ENCODE data around the gene SORBS1.

The SORBS1 gene

DNA sequence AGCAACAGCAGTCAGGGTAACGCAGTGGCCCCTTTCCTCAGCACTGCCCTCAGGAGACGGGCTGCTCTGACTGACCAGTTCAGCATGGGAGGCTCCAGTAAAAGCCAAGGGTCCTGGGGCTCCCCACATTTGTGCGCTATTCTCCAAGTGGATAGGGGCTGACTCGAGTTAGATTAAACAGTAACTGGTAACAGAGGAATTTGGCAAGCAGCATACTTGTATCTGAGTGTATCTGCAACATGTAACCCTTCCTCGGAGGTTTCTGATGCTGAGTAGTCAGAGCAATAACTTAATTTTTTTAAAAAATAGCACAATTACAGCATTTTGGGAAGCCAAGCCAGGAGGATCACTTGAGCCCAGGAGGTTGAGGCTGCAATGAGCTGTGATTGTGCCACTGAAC is 22.8 kb downstream of the SORBS1 start:
- no peak for DNase-seq

DNA sequence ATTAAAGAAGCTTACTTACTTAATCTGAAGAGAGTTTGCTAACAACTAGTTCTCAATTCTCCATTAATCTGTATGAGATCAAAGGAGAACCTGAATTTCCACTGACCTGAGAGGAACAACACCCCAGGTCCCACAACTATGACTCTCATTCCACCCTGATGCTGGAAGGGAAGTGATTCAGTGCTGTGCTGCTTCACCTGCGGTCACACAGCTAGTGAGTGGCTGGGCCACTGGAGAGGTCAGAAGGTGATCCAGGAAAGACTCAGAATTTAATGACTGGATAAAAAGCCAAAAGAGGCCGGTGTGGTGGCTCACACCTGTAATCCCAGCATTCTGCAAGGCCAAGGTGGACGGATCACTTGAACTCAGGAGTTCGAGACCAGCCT is 23.6 kb downstream of the SORBS1 start:
- DNase-seq = no peak

DNA sequence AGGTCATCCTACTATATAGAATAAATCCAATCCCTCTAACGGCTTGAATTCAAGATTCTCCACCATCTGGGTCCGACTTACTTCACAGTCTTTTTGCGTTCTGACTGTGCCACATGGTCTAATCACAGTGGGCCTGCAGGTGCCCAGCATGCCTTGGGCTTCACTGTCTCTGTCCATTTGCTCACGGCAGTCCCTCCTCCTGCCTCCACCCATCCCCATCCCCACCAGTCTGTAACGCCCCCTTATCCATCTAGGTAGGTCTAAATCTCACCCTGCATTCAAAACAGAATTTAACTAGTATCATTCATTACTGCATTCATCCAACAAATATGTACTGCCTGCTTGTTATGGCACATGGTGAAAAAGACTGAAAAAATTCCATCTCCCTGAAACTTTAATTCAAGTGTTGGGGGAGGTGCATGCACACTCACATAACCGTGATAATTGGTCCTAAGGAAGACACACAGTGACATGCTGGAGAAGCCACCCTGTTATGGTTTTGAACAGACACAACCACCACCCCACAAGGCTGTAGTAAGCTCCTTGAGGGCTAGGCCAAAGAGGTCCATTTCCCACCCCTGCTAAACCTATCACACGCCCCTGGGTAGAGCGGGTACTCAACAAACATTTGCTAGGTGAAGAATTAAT is 24.2 kb downstream of the SORBS1 start:
- no peak for DNase-seq

DNA sequence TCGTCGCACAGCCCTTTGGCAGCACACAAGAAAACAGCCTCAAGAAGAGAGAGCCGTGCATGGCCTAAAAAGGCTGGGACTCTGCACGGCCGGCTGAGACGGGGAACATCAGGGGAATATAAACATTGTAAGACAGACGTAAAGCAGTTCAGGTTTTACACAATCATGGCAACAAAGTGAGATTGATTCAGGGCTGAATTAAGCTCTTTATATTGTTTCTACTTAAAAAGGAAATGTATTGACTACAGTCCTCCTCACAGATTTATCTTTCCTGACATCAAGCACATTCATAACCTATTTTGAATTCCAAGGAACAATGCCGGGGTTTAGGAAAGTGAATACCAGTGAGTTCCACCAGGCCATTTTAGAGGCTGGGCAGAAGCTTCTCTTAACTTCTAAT is 25.2 kb downstream of the SORBS1 start:
- no peak for DNase-seq

DNA sequence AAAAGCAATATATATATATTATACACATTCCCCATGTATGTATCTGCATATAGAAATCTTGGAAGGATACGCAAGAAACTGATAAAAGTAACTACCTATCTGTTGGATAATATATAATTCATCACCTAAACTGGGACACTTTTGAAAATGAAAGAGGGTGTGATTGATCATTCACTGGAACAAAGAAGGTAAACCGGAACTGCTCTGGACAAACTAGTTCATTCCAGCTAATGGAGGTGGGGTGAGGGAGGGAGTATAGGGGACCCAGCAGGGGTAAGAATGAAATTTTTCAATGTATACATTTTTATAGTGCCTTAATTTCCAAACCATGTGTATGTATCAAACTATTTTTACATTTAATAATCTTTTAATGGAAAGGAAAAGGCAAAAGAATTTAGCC is 25.6 kb downstream of the SORBS1 start:
- no peak for DNase-seq

DNA sequence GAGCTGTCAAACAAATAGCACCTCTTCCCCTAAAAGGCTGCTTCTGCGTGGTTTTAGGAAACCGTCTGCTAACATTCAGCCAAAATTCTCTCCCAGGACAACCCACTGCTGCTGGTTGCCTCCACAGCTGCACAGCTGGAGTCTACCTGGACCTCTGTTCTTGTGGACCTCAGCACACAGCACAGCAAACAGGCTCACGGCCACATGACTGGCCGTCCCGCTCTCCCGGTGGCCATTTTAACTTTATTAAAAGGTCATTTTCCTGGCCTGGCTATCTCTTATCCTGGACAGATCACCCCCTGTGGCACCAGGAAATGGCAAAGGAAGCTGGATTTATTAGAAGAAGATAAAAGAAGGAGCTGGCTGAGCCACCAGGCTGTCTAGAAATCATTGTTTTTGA is 27.6 kb downstream of the SORBS1 start:
- no peak for DNase-seq

DNA sequence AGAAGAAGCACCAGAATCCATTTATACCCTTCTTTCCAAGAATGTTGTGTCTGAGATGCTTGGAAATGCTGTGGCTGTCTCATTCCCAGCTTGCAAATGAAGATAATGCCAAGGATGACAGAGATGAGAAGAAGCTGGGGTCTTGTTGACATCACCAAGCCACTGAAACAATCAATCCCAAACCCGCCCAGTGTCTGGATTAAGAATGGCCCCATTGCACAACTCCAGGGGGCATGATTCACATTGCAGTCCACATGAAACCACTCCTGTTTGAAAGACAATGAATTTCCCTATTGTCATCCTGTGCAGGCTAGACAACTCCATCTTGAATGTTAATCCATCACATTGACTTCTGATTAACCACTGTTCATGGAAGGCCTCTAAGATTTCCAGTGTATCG is 28.6 kb downstream of the SORBS1 start:
- DNase-seq = no peak

DNA sequence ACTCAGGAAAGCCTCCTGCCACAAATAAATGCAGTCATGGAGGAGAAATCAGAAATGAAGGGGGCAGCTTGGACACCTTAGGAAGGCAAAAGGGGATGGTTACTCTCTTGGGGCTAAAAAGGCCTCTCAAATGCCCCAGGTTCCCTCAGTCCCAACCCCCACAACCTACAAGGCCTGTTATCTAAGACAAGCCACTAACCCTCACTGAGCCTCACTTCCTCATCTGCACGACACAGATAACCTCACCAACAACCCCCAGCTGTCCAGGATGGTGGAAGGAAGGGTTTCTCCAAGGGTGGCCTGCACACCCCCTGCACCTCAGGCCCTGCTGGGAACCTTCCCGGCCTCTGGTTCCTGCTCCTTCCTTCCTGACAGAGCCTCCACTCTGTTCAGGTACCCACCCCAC is 29.2 kb downstream of the SORBS1 start:
- DNase-seq = no peak

DNA sequence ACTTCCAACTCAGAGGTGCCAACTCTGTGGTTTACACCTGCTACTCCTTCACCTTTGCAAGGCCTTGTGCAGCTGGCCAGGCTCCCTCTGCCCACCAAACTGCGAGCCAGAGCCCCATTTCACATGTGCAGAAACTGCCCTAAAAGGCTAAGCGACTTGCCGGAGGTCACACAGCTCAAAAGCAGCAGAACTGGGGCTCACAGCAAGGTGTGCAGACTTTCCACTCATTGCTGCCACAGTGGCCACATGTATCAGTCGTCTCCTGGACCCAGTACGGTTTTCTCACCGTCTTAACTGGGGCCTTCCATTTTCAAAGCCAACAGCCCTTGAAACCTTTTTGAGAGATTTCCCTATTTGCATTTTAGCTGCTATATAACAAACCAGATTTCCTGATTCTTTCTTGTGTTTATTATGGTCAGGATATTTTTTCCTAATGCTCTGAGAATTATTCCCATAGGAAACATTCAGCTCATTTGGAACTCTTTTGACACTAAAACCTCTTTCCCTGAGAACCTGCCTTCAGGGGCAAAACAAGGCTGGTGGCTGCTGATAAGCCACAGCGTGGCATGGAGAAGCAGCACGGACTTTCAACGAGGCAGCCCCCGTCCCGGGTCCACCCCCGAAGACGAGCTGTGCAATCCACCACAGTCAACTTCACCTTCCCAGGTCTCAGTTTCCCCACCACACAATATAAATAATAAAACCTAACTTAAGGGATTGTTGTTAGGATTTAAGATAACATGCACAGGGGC is 29.9 kb downstream of the SORBS1 start:
- no peak for DNase-seq

DNA sequence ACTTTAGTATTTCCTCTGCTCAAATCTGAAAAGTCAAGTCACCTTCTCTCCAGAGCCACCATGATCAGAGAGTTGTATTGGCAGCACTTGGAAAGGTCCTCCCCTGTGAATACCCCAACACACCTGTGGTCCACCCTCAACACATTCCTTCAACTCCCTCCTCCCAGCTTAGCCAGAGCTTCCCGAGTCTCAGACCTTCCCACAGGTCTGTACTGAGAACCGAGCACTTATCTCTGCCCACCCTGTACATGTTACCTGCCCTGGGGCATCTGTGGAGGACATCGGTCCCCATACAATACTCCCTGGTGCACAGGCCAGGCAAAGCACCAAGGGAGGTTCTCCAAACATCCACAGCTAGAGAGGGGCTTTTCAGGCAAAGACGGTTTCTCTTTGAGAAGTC is 30.6 kb downstream of the SORBS1 start:
- no peak for DNase-seq

DNA sequence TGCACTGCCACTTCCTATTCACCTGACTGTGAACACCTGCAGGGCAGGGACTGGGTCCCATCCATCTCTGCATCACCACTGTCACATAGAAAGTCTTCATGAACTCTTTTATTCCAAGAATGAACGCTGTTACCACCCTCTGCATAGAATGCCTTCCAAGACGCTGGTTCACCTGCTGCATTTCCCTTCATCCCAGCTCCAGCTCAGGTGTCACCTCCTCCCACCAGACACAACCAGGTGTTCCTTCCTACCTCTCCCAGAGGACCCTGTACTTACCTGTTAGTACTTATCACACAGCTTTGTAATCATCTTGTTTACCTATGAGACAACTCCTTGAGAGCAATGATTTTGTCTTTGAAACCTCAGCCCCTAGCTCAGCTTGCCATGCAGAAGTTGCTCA is 31.1 kb downstream of the SORBS1 start:
- no peak for DNase-seq

DNA sequence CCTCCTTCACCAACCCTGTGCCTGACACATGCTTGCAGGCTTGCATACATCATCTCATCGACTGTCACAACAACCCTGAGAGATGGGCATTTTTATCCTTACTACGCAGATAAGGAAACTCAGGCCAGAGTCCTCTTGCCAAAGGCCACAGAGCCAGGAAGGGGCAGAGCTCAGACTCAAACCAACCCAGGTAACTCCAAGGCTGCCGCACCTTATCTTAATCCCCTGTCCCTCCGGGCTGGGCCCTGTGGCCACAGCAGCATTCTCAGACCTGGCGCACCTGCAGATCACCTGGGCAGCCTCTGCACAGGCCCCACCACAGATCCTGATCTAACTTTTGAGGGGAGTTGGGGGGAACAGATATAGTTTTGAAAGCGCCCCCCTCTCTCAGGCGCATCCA is 35.1 kb downstream of the SORBS1 start:
- no peak for DNase-seq

DNA sequence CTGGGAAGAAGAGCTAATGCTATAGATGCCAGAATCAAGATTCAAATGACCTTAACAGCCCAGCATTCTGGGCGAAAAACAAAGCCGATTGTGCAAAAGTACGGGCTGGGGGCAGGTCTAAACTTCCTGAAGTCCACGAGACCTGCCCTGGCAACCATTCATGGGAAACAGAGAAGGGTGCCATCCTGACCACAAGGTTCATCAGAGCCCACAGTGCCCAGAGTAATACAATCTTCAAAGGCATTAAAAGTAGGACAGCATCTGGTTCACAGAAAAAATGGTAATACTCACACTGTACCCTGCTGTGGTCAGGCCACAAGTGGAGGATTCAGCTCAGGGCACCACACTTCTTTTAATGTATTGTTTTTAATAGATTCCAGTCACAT is 36.1 kb downstream of the SORBS1 start:
- DNase-seq = no peak

DNA sequence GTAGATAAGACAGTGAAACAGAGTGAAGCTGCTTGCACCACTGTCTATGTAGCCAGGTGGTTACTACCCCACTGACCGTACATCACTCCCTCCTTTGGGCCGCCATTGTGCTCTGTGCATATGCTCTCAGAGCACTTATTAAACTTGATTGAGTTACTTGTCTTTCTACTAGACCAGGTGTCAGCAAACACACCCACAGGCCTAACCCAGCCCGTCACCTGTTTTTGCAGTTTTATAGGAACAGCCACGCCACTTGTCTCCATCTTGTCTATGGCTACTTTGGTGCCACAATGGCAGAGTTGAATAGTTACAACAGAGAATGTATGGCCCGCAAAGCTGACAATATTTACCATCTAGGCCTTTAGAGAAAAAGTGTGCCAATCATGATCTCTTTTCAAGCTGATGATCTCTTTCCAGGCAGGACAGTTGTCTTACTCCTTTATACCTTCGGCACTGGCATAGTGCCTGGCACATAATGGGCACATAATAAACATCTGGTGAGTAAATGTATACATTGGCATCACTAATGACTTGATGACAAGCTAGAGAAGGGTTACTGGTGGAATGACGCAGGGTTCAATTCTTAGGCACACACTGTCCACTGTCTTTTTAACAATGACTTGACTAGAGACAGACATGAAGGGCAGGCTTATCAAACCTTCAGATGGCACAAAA is 36.7 kb downstream of the SORBS1 start:
- DNase-seq = no peak

DNA sequence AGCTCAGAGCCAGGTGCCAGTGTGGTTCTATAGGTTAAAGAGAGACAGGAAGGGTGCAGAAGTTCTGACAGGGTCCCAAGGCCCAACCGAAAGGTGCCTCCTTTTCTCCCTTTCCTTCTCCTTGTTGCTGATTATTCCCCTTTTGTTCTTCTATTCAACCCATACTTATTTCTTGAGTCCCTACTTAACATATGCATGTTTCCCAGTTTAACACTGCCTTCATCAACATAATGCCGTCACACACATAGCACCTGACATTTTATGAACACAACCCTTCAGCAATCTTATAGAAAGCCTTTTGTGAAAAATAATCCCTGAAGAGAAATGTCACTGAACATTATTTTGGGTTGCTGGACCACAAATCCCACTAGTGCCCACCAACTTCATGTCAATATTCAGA is 39.1 kb downstream of the SORBS1 start:
- DNase-seq = no peak

DNA sequence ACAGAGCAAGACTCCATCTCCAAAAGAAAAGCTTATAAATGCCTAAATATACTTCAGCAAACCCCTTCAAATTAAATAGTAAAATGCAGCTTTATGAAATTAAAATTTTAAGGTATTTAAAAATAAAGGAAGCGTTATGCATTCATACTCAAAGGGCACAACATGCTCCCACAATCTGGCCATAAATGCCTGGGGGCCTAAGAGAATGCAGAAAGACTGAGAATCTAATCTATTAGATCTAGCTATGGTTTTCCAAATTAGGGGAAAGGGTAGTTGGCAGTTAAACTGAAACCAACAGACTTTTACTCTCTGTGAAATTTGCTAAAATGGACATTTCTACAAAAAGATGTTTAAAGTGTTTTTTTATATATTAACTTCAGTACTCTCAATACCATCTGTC is 40.6 kb downstream of the SORBS1 start:
- no peak for DNase-seq

DNA sequence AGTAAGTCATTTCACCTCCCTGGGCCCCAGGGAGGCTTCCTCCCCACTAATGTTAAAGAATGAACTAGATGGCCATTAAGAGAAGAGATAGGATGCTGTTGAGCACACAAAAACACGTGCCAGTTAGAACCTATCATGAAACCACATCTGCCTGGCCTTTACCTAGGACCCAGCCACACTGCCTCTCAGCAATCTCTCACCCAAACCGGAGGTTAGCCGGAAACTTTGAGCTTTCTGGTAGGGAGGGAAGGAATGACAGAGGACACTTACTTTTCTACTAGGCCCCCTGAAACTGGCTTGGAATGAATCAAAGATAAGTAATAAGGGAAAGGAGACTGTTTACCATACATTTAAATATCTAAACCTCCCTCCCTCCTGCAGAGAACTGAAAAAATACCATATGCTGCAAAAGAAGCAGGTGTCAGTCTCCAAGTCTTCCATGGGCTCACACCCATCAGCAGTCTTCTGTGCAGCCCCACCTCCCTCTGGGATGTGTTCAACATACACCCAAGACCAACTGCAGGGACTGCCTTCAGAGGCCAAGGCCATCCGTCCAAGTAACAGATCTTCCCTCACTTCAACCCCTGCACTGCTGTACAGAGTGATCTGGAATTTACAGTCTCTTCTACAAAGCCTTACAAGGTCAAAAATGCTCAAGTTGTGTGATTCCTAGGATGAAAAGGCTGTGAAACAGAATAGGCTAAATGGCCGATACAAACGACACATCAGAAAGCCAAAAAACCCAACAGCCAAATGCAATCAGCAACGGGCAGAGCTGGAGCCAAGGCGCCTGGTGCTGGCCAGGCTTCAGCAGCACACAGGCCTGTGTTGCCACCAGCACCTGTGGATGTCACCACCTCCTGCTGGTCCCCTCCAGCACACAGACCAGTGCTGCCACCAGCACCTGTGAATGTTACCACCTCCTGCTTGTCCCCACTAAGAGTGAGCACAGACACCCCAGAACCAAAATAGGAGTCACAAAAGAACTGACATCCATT is 42.4 kb downstream of the SORBS1 start:
- DNase-seq = no peak

DNA sequence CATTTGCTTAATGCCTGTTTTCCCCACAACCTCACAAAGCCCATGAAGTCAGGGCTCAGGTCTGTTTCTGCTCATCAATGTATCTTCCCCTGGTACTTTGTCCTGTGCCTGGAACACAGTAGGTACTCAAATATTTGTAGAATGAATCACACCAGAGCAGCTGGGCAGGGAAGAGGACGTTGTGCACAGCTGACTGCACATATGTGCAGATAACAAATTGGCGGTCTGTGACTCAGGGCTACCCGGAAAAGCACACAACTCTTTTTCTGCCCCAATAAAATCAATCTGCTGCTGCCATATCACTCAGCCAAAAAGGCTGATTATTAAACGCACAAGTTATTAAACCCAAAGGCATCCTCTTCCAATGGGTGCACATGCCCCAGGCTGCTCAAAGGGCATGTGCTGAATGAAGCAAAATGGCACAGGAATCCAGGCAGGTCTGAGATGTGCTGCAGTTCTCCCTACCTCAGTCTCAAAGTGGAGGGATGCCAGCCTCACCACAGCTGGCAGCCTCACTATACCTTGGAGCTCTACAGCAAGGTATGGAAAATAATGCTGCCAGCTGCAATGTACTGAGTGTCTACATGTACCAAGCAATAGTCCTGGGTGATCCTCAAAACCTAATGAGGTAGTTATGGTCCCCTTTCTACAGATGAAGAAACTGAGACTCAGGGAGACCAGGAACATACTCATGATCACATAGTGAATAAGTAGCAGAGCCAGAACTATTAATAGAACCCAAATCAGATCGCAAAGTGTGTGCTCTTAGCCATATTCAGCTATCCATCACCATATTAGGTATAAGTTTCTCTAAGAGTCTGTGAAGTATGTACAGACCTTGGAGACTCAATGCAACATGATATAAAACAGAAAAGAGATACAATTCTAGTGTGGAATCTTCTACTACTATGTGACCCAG is 43.4 kb downstream of the SORBS1 start:
- no peak for DNase-seq

DNA sequence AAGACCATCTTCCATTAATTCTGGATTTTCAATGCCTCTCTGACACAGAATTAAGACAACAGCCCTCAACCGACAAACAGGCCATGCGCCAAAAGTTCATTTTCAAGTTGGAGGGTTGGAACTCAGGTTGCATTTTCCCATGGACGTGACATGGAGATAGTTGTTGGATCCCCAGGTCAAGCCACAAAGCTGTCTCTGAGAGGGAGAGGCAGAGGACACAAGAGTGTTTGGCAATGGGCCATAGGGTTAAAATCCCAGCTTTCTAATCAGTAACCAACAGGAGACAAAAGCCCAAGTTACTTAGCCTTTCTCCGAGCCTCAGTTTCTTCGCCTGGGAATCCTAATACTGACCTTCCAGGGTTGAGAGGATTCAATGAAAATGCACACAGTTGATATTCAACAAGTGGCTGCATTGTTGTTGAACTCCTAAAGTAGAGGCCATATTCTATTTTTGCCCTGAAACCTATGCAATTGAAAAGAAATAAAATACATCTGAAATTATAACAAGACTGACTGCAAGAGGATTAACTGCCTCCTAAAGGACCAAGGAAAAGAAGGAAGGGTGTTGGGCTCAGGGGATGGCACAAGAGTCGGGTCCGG is 44.3 kb downstream of the SORBS1 start:
- no peak for DNase-seq

DNA sequence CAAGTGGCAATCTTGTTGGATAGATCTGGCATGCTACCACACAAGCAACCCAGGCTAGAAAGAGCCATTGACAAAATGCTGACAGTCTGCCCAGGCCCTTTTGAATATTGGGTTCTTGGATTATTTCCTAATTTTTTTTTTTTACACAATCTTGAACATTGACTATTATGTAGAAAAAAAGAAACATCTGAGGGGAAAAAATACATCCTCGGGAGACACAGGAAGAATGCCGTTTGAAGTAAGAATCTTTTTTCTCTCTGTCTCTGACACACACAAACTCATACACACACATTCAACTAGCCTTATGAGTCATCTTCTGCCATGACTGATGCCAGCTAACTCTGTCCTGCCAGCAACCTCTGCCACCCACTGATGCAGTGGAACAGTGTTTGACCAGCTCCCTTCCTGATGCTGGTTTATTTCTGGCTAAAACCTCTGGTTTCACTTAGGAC is 47.2 kb downstream of the SORBS1 start:
- no peak for DNase-seq

DNA sequence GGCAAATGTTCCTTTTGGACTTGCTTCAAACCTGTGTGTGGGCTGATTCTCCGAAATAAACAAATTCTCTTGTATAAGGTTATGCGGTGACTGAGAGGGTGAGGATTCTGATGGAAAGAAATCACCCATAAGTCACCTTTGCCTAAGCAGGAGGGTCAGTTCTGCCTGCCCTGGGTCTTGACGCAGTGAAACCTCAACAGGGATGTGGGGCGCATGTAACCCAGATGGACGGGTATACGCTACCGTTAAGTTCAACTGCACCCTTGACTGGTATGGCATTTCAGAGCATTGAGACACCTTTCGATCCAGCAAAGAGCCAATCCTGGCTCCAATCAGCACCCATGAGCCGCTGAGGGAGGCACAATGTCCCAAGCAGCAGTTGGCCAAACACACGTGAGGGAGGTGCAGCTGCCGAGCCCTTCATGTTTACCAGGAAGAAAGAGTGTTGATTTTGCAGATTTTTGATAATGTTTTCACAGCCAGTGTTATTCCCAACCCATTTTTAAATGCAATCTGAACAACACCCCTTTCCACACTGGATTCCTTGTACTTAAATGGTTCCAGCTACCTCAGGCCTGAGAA is 48.1 kb downstream of the SORBS1 start:
- no peak for DNase-seq

Data from NCI-H526 (cell line).